Psoas muscle (tissue), 8 donors: Measurements from ENCODE around the gene RPS17. TPM values are rescaled to one million over a fixed set of nuclear protein-coding genes. Genes with fewer than 3 reads are reported as not detected.

ENCODE experiments used
- ATAC-seq, 4 donors: fragments of 200-7000 bp; cut with Tn5 transposase; one replicate each; pipeline ENCODE4 v1.9.1; 2020; ENCODE audit warnings: moderate library complexity in 3 of 4, mild to moderate bottlenecking in 2 of 4
- DNase-seq, 2 donors: peaks; one replicate each; pipeline ENCODE4 v3.0.0-alpha.2; 2020
- H3K27ac ChIP-seq: fragments of 200-600 bp; one replicate; pipeline ENCODE4 v1.8.0; 2022
- H3K27me3 ChIP-seq, 3 donors: fragments of 200-600 bp in 1 of 3; one replicate each; pipeline versions ENCODE4 v1.6.1 to v1.8.0; 2013 to 2022; ENCODE audit warnings: low read length in 2 of 3, mild to moderate bottlenecking in 2 of 3, moderate library complexity in 1 of 3; ENCODE audit not compliant: insufficient read depth in 3 of 3
- H3K36me3 ChIP-seq, 2 donors: fragments of 200-600 bp in 1 of 2; one replicate each; pipeline versions ENCODE4 v1.6.1 to v1.8.0; 2013 to 2022; ENCODE audit warnings: low read depth in 1 of 2, mild to moderate bottlenecking in 1 of 2, moderate library complexity in 1 of 2; ENCODE audit not compliant: insufficient read depth in 1 of 2
- H3K4me1 ChIP-seq: fragments of 200-600 bp; one replicate; pipeline ENCODE4 v1.8.0; 2022
- H3K4me3 ChIP-seq: fragments of 200-600 bp; one replicate; pipeline ENCODE4 v1.8.0; 2022; ENCODE audit warnings: mild to moderate bottlenecking
- H3K9me3 ChIP-seq: fragments of 200-600 bp; one replicate; pipeline ENCODE4 v1.8.0; 2022
- WGBS, 3 donors: extraction: QIAGEN DNeasy Blood & Tissue Kit; methylation state at CpG; one replicate each; pipeline versions ENCODE4 v1.1.6 to v1.1.7; 2013; 5-methylcytosine and 5-hydroxymethylcytosine counted together
- intact Hi-C, 2 donors: fragments of 100-400 bp; cut with DNase I; formaldehyde crosslinking; loops; one replicate each; pipeline versions ENCODE4 v1.11.0 to v1.14.2; 2022
- polyA plus RNA-seq, 3 donors: library from polyadenylated mRNA; stranded (reverse); fragments of 200-250 nt; gene quantifications; one replicate each; pipeline ENCODE4 v1.2.3, GENCODE V29; 2013
- total RNA-seq, 4 donors: library from RNA; stranded (reverse); fragmentation: NEBNext Ultra II Directional in 2 of 4; extraction: Animal tissue kit (Norgen Biotek cat#: 25700) in 2 of 4; gene quantifications; one replicate each; pipeline versions ENCODE4 v1.2.1 to v1.2.4, GENCODE V29; 2021 to 2023
- TF ChIP-seq, protein P1 (sequence below): fragments of 200-600 bp; IDR thresholded peaks from one replicate; pipeline ENCODE4 v1.8.0; 2022; ENCODE audit warnings: antibody characterized with exemption
- donor health status: healthy with polysubstance abuse.
- donor health status: DM: no; HTN: no; CAD: no; lungs with moderate emphysema.
- donor health status: Bipolar disorder and iron deficiency.
- donor health status: healthy.
- donor health status: DM: yes; HTN: yes; CAD: no.
- donor health status: DM: no; HTN: no; CAD: no.
- donor health status: DM: no; HTN: no; CAD: no.
- donor health status: DM: yes; HTN: yes; CAD: no.

Gene RPS17
- total and polyA plus RNA-seq, 7 donors, result 724 to 3,349 (median 1,041) TPM

DNA sequence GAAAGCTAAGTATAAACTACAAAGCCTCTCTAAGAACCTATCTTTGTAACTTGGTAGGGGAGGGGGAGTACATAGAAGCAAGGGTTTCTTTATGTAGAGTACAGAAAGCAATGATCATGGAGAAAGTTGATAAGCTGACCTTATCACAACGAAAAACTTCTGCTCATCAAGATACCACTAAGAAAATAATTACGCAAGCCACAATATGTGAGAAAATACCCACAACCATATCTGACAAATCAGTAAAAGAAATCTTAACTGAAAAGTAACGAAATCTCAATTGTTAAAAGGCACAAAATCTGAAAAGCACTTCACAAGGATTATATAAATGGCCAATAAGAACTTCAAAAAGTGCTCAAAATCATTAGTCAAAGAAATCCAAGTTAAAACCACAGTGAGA lies 35.1 kb upstream of the RPS17 start:
- Histone ChIP-seq H3K36me3 (no peaks in the 10 kb centered on the region), H3K9me3 (no peaks in the 10 kb centered on the region), H3K27ac (no peak overlapping the region), H3K27me3 (peaks cover 0 to 3% (median 0%) of the 10 kb centered on the region in 3 donors), H3K4me1 (peaks cover 4% of the 10 kb centered on the region), H3K4me3 (no peak overlapping the region)
- DNase-seq, result no peak
- 78 to 84% (median 79%) methylated on average over 3 of the region's 3 CpGs for WGBS, 3 donors
- intact Hi-C loops, result loop anchor here in 1 of 2 donors (10.0 kb wide), 1 partner anchor 149 kb away; no protein-coding TSS in a partner anchor
- ATAC-seq, result no peak
- TF ChIP-seq, protein P1, sequence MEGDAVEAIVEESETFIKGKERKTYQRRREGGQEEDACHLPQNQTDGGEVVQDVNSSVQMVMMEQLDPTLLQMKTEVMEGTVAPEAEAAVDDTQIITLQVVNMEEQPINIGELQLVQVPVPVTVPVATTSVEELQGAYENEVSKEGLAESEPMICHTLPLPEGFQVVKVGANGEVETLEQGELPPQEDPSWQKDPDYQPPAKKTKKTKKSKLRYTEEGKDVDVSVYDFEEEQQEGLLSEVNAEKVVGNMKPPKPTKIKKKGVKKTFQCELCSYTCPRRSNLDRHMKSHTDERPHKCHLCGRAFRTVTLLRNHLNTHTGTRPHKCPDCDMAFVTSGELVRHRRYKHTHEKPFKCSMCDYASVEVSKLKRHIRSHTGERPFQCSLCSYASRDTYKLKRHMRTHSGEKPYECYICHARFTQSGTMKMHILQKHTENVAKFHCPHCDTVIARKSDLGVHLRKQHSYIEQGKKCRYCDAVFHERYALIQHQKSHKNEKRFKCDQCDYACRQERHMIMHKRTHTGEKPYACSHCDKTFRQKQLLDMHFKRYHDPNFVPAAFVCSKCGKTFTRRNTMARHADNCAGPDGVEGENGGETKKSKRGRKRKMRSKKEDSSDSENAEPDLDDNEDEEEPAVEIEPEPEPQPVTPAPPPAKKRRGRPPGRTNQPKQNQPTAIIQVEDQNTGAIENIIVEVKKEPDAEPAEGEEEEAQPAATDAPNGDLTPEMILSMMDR, result no peak

DNA sequence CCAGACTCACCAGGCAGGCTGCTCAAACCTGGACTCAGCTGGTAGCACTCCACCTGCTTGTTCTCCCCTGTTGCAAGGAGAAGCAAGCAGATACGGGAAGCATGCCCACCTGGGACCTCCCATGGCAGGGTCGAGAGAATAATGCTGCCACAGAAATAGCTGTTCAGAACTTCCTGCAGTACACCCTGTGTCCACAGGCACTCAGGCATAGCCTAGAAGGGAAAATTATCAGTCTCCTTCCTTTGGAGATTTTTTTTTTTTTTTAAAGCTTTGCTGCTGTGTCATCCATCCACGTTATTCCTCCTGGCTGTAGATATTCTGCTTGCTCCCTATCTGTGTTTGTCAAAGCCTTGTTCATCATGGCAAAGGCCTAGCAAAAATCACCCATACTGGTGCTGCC lies 32.7 kb upstream of the RPS17 start:
- H3K27me3 ChIP-seq, result peaks cover 0 to 3% (median 2%) of the 10 kb centered on the region in 3 donors
- no peaks in the 10 kb centered on the region for H3K36me3 ChIP-seq
- H3K27ac ChIP-seq, result no peak overlapping the region
- no peak overlapping the region for H3K4me3 ChIP-seq
- intact Hi-C loops, result loop anchor here in 1 of 2 donors (10.0 kb wide), 1 partner anchor 152 kb away; no protein-coding TSS in a partner anchor
- ATAC-seq (no peak), DNase-seq (no peak)
- TF ChIP-seq, protein P1, result no peak
- peaks cover 4% of the 10 kb centered on the region for H3K4me1 ChIP-seq
- no peaks in the 10 kb centered on the region for H3K9me3 ChIP-seq
- 50 to 65% (median 65%) methylated on average over 3 of the region's 3 CpGs for WGBS, 3 donors

DNA sequence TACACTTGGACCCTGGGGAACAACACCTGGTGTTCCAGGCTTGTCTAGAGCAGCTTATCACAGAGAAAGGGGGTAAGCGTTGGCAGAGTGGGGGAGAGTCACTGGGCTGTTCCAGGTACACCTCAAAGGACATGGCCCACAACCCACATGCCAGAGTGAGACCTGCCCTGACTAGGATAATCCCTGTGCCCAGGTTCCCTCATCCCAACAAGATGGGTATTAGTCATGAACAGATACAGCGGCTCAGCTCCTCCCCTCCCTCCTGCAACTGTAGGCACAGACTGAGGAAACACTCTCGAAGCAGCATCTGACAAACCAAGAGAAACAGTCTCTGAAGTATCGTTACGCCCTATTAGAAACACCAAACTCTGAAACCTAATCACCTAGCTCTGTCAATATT lies 32.1 kb upstream of the RPS17 start:
- peak in 1 of 4 donors; percentile 19 for ATAC-seq
- TF ChIP-seq, protein P1, result no peak
- Histone ChIP-seq H3K27me3 (peaks cover 0 to 3% (median 2%) of the 10 kb centered on the region in 3 donors), H3K36me3 (no peaks in the 10 kb centered on the region), H3K4me1 (peaks cover 4% of the 10 kb centered on the region), H3K27ac (no peak overlapping the region), H3K4me3 (peak overlapping the region; percentile 47), H3K9me3 (no peaks in the 10 kb centered on the region)
- intact Hi-C loops, result loop anchor here in 1 of 2 donors (10.0 kb wide), 1 partner anchor 152 kb away; no protein-coding TSS in a partner anchor
- DNase-seq, result no peak
- WGBS, 3 donors, result 67 to 71% (median 68%) methylated on average over 5 of the region's 5 CpGs

DNA sequence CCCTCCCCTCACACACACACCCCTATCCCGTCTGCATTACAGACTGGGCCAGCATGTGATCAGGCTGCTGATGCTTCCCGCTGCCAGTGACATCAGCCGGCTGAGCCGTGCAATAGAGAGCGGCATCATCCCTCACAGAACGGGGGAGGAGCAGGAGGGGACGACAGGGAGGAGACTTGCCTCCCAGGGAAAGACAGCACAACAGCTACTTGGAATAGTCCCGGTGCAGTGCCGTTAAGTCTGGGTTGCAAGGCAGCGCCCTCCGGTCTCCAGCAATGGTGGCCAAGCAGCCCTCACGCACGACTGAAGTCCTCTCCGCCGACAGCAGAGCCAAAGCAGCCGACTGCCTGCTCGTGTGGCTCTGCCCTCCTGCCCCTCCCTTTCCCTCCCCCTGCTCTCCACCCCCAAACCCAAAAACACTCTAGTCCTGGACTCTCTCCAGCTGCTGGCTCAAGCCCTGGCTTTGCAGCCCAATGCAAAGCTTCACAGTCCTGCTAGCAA lies 31.5 kb upstream of the RPS17 start:
- no peaks in the 10 kb centered on the region for H3K9me3 ChIP-seq
- intact Hi-C loops, result loop anchor here in 1 of 2 donors (10.0 kb wide), 1 partner anchor 153 kb away; no protein-coding TSS in a partner anchor
- no peaks in the 10 kb centered on the region for H3K36me3 ChIP-seq
- ATAC-seq (peak; percentile 64 to 85 (median 72)), DNase-seq (peak; percentile 66 to 71)
- peaks cover 4% of the 10 kb centered on the region for H3K4me1 ChIP-seq
- TF ChIP-seq, protein P1, result no peak
- H3K27ac ChIP-seq, result no peak overlapping the region
- WGBS, 3 donors, result 1 to 2% (median 2%) methylated on average over 17 of the region's 17 CpGs
- peak overlapping the region; percentile 47 for H3K4me3 ChIP-seq
- H3K27me3 ChIP-seq, result peaks cover 0 to 3% (median 2%) of the 10 kb centered on the region in 3 donors
